ENCODE results near the gene MMP26.
"Not testable (repeated sequence)": the region's sequence is repeated elsewhere in the genome, so short reads cannot be mapped to it uniquely, and the experiment has no call there.

MMP26 gene

GRCh38 chr11:4713241-4713640, 8.7 kb downstream of the MMP26 start:
- Histone ChIP-seq H3K27ac (ENCODE audit: low read length) (no peak overlapping the region), H3K9me2 (replicated peaks; ENCODE audit: insufficient read depth, low read length) (no peaks in the 10 kb centered on the region), H3K9ac (ENCODE audit: low read length) (no peak overlapping the region), H3F3A (ENCODE audit: insufficient read depth, low read length) (no peaks in the 10 kb centered on the region), H3K4me3 (ENCODE audit: low read length) (no peak overlapping the region), H3K36me3 (replicated peaks; ENCODE audit: insufficient read depth, low read length) (no peaks in the 10 kb centered on the region), H2AFZ (ENCODE audit: low read length) (no peak overlapping the region), H3K79me2 (ENCODE audit: low read length) (no peaks in the 10 kb centered on the region), H3K4me2 (ENCODE audit: low read depth, low read length) (no peak overlapping the region), H3K9me3 (replicated peaks; ENCODE audit: insufficient read depth, low read length) (no peaks in the 10 kb centered on the region), H3K27me3 (replicated peaks; ENCODE audit: insufficient read depth, low read length) (no peaks in the 10 kb centered on the region), H4K20me1 (ENCODE audit: insufficient read depth, low read length) (no peaks in the 10 kb centered on the region), H3K4me1 (ENCODE audit: low read length) (no peaks in the 10 kb centered on the region)
- DNase-seq, result no peak
- TF ChIP-seq EZH2 (optimal IDR thresholded peaks at IDR 0.05; ENCODE audit: low read depth, low read length), result no peak
- TF ChIP-seq CTCF (IDR thresholded peaks at IDR 0.05; ENCODE audit: low read length), result no peak
- TF ChIP-seq EZH2phosphoT487 (IDR thresholded peaks at IDR 0.05; ENCODE audit: low read length), result no peak

GRCh38 chr11:4714300-4714699, 9.7 kb downstream of the MMP26 start:
- TF ChIP-seq EZH2phosphoT487 (IDR thresholded peaks at IDR 0.05; ENCODE audit: low read length) (no peak), EZH2 (optimal IDR thresholded peaks at IDR 0.05; ENCODE audit: low read depth, low read length) (no peak), CTCF (IDR thresholded peaks at IDR 0.05; ENCODE audit: low read length) (no peak)
- Histone ChIP-seq H3K9me2 (replicated peaks; ENCODE audit: insufficient read depth, low read length) (no peaks in the 10 kb centered on the region), H3K36me3 (replicated peaks; ENCODE audit: insufficient read depth, low read length) (no peaks in the 10 kb centered on the region), H3K4me2 (ENCODE audit: low read depth, low read length) (no peak overlapping the region), H3K4me1 (ENCODE audit: low read length) (no peaks in the 10 kb centered on the region), H4K20me1 (ENCODE audit: insufficient read depth, low read length) (no peaks in the 10 kb centered on the region), H3K9me3 (replicated peaks; ENCODE audit: insufficient read depth, low read length) (no peaks in the 10 kb centered on the region), H3K27me3 (replicated peaks; ENCODE audit: insufficient read depth, low read length) (no peaks in the 10 kb centered on the region), H3K27ac (ENCODE audit: low read length) (no peak overlapping the region), H3K79me2 (ENCODE audit: low read length) (no peaks in the 10 kb centered on the region), H3K4me3 (ENCODE audit: low read length) (no peak overlapping the region), H3K9ac (ENCODE audit: low read length) (no peak overlapping the region), H2AFZ (ENCODE audit: low read length) (no peak overlapping the region), H3F3A (ENCODE audit: insufficient read depth, low read length) (no peaks in the 10 kb centered on the region)
- DNase-seq, result no peak

GRCh38 chr11:4722616-4723534, 18.3 kb downstream of the MMP26 start:
- not testable (repeated sequence) for H3K9me3 ChIP-seq (replicated peaks; ENCODE audit: insufficient read depth, low read length); H4K20me1 ChIP-seq (ENCODE audit: insufficient read depth, low read length); H3K4me1 ChIP-seq (ENCODE audit: low read length); DNase-seq; H3F3A ChIP-seq (ENCODE audit: insufficient read depth, low read length); H3K9me2 ChIP-seq (replicated peaks; ENCODE audit: insufficient read depth, low read length); H2AFZ ChIP-seq (ENCODE audit: low read length); H3K27me3 ChIP-seq (replicated peaks; ENCODE audit: insufficient read depth, low read length); H3K9ac ChIP-seq (ENCODE audit: low read length); H3K27ac ChIP-seq (ENCODE audit: low read length); H3K4me2 ChIP-seq (ENCODE audit: low read depth, low read length); H3K4me3 ChIP-seq (ENCODE audit: low read length); H3K36me3 ChIP-seq (replicated peaks; ENCODE audit: insufficient read depth, low read length); H3K79me2 ChIP-seq (ENCODE audit: low read length)

- no peaks in the 10 kb centered on the region for H3F3A ChIP-seq (ENCODE audit: insufficient read depth, low read length)
- H2AFZ ChIP-seq (ENCODE audit: low read length), result no peak overlapping the region
- TF ChIP-seq CTCF (IDR thresholded peaks at IDR 0.05; ENCODE audit: low read length), result no peak
- no peaks in the 10 kb centered on the region for H4K20me1 ChIP-seq (ENCODE audit: insufficient read depth, low read length)
- no peak overlapping the region for H3K27ac ChIP-seq (ENCODE audit: low read length)
- H3K36me3 ChIP-seq (replicated peaks; ENCODE audit: insufficient read depth, low read length), result no peaks in the 10 kb centered on the region
- DNase-seq, result no peak
- no peak overlapping the region for H3K4me2 ChIP-seq (ENCODE audit: low read depth, low read length)
- no peaks in the 10 kb centered on the region for H3K9me3 ChIP-seq (replicated peaks; ENCODE audit: insufficient read depth, low read length)
- H3K4me3 ChIP-seq (ENCODE audit: low read length), result no peak overlapping the region
- H3K9me2 ChIP-seq (replicated peaks; ENCODE audit: insufficient read depth, low read length), result no peaks in the 10 kb centered on the region
- no peaks in the 10 kb centered on the region for H3K27me3 ChIP-seq (replicated peaks; ENCODE audit: insufficient read depth, low read length)
- no peaks in the 10 kb centered on the region for H3K79me2 ChIP-seq (ENCODE audit: low read length)
- H3K9ac ChIP-seq (ENCODE audit: low read length), result no peak overlapping the region
- no peaks in the 10 kb centered on the region for H3K4me1 ChIP-seq (ENCODE audit: low read length)
These were observed 22.6 kb downstream of the MMP26 start for GRCh38 chr11:4727171-4727570.

All from MM.1S (cell line).